AG09319 (cell line): ENCODE data around the gene CEACAM8.
"Not testable (repeated sequence)": the region's sequence is repeated elsewhere in the genome, so short reads cannot be mapped to it uniquely, and the experiment has no call there.

Experiments used
- DNase-seq: peaks from one replicate; pipeline ENCODE4 v3.0.0-alpha.2; 2010; ENCODE audit warnings: low read depth; ENCODE audit errors: extremely low read depth
- CTCF ChIP-seq: IDR thresholded peaks from 2 replicates; pipeline ENCODE4 v1.5.1; 2011; ENCODE audit warnings: low read depth, mild to moderate bottlenecking, inconsistent platforms, low read length, moderate library complexity

CEACAM8 gene

GRCh38 chr19:42547929-42548328, 46.8 kb downstream of the CEACAM8 start:
- TF ChIP-seq CTCF = no peak
- DNase-seq = no peak

GRCh38 chr19:42546831-42547500, 47.8 kb downstream of the CEACAM8 start:
- no peak for DNase-seq
- TF ChIP-seq CTCF = no peak

GRCh38 chr19:42544146-42544545, 50.6 kb downstream of the CEACAM8 start:
- TF ChIP-seq CTCF = no peak
- DNase-seq = no peak

GRCh38 chr19:42542791-42543190, 51.9 kb downstream of the CEACAM8 start:
- DNase-seq = no peak

GRCh38 chr19:42540071-42540553, 54.6 kb downstream of the CEACAM8 start:
- no peak for TF ChIP-seq CTCF
- DNase-seq = no peak

More at GRCh38 chr19:42542791-42543190, 51.9 kb downstream of the CEACAM8 start:
- TF ChIP-seq CTCF = no peak

GRCh38 chr19:42538841-42539709, 55.6 kb downstream of the CEACAM8 start:
- no peak for TF ChIP-seq CTCF

GRCh38 chr19:42535276-42535675, 59.4 kb downstream of the CEACAM8 start:
- DNase-seq = not testable (repeated sequence)

More at GRCh38 chr19:42538841-42539709, 55.6 kb downstream of the CEACAM8 start:
- no peak for DNase-seq
